ENCODE results near the gene CUL3. TPM values are rescaled to one million over a fixed set of nuclear protein-coding genes. Genes with fewer than 3 reads are reported as not detected.

CUL3 gene
- total and polyA plus RNA-seq, 2 experiments from 2014 or later = 86.0 to 125 TPM

DNA sequence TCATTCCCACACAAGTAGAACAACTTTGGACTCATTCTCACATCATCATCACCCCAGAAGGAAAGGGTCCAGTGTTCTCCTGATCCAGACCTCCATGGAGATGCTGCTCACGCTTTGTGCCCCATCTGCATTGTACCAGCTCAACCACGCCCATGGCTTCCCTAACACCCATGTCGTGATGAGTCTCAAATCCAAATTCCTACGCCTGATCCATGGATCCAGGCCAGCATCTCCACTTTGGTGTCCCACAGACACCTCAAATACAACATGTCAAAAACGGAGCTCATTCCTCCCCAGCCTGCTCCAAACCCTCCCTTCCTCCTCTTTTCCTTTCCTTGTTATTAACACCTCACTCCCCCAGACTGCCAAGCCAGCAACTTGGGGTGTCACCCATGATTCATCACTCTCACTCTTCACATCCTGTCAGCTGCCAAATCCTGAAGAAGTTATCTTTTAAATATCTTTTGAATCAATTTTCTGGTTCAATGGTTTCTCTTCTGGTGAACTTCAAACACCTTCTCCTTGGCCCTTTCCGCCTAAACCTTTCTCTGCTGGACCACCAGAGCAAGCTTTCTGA, 153.1 kb downstream of the CUL3 start:
- ATAC-seq (no peak), DNase-seq (ENCODE audit: low spot score) (no peak)
- Histone ChIP-seq H2AFZ (no peak overlapping the region), H3F3A (replicated peaks; ENCODE audit: low read depth) (no peaks in the 10 kb centered on the region), H3K36me3 (ENCODE audit: insufficient read depth) (peaks cover 15% of the 10 kb centered on the region; the same call in 1 of the 2 replicates), H3K9me2 (ENCODE audit: insufficient read depth) (no peaks in the 10 kb centered on the region), H3K4me3 (no peak overlapping the region), H3K79me2 (replicated peaks; ENCODE audit: insufficient read depth) (peaks cover 5% of the 10 kb centered on the region; the same call in 1 of the 2 replicates), H4K20me1 (replicated peaks; ENCODE audit: insufficient read depth) (no peaks in the 10 kb centered on the region), H3K4me1 (ENCODE audit: insufficient read depth) (peaks cover 31% of the 10 kb centered on the region), H3K4me2 (0 out of 2 replicates have a peak overlapping the region, but pooled peaks have one; percentile 28), H3K27ac (ENCODE audit: low read depth) (0 out of 2 replicates have a peak overlapping the region, but pooled peaks have one; percentile 42), H3K27me3 (ENCODE audit: insufficient read depth) (no peaks in the 10 kb centered on the region)
- TF ChIP-seq ZNF331 (CRISPR knock-in tag; IDR thresholded peaks at IDR 0.05; ENCODE audit: low read depth) = no peak
- TF ChIP-seq, protein P1, sequence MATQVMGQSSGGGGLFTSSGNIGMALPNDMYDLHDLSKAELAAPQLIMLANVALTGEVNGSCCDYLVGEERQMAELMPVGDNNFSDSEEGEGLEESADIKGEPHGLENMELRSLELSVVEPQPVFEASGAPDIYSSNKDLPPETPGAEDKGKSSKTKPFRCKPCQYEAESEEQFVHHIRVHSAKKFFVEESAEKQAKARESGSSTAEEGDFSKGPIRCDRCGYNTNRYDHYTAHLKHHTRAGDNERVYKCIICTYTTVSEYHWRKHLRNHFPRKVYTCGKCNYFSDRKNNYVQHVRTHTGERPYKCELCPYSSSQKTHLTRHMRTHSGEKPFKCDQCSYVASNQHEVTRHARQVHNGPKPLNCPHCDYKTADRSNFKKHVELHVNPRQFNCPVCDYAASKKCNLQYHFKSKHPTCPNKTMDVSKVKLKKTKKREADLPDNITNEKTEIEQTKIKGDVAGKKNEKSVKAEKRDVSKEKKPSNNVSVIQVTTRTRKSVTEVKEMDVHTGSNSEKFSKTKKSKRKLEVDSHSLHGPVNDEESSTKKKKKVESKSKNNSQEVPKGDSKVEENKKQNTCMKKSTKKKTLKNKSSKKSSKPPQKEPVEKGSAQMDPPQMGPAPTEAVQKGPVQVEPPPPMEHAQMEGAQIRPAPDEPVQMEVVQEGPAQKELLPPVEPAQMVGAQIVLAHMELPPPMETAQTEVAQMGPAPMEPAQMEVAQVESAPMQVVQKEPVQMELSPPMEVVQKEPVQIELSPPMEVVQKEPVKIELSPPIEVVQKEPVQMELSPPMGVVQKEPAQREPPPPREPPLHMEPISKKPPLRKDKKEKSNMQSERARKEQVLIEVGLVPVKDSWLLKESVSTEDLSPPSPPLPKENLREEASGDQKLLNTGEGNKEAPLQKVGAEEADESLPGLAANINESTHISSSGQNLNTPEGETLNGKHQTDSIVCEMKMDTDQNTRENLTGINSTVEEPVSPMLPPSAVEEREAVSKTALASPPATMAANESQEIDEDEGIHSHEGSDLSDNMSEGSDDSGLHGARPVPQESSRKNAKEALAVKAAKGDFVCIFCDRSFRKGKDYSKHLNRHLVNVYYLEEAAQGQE (IDR thresholded peaks at IDR 0.05; ENCODE audit: unreplicated experiment) = no peak
- TF ChIP-seq STAT1 (IDR thresholded peaks at IDR 0.05; ENCODE audit: unreplicated experiment) = no peak
- TF ChIP-seq, protein P2, sequence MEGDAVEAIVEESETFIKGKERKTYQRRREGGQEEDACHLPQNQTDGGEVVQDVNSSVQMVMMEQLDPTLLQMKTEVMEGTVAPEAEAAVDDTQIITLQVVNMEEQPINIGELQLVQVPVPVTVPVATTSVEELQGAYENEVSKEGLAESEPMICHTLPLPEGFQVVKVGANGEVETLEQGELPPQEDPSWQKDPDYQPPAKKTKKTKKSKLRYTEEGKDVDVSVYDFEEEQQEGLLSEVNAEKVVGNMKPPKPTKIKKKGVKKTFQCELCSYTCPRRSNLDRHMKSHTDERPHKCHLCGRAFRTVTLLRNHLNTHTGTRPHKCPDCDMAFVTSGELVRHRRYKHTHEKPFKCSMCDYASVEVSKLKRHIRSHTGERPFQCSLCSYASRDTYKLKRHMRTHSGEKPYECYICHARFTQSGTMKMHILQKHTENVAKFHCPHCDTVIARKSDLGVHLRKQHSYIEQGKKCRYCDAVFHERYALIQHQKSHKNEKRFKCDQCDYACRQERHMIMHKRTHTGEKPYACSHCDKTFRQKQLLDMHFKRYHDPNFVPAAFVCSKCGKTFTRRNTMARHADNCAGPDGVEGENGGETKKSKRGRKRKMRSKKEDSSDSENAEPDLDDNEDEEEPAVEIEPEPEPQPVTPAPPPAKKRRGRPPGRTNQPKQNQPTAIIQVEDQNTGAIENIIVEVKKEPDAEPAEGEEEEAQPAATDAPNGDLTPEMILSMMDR (conservative IDR thresholded peaks at IDR 0.05; ENCODE audit: low read depth in 2 of 2) = no peak
- no peak for TF ChIP-seq CREB1 (CRISPR knock-in tag; IDR thresholded peaks at IDR 0.05; ENCODE audit: low read depth)
- no peak for TF ChIP-seq EZH2 (IDR thresholded peaks at IDR 0.05; ENCODE audit: low read depth, unreplicated experiment)
- Mint-ChIP-seq H3K4me1 (peaks cover 29% of the 10 kb centered on the region), H3K4me3 (no peak overlapping the region; the same call in 2 of the 3 replicates), H3K36me3 (ENCODE audit: low read depth) (peaks cover 59% of the 10 kb centered on the region), H3K27me3 (ENCODE audit: insufficient read depth, low read depth, poor library complexity) (peaks cover 11% of the 10 kb centered on the region), H3K9me3 (peaks cover 56% of the 10 kb centered on the region), H3K27ac (no peak overlapping the region)

DNA sequence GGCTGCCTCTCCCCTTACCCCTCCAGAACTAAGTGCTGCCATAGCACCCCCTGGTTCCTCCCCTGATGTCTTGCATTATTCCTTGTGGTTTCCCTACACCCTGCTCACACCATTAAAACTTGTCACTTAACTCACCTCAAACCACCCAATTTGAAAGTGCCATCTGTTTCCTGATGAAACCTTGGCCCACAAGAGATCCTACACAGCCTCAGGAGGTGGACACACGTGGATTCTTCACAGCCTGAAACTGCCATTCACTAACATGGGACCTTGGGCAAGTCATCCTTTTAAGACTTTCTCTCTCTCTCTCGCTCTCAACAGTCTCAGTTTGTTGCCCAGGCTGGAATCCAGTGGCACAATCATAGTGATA, 155.7 kb downstream of the CUL3 start:
- H3K9me2 ChIP-seq (ENCODE audit: insufficient read depth) = peaks cover 4% of the 10 kb centered on the region; the same call in 1 of the 2 replicates
- H3K4me3 ChIP-seq = no peak overlapping the region
- no peak overlapping the region for H3K4me2 ChIP-seq
- no peak overlapping the region for H3K27ac ChIP-seq (ENCODE audit: low read depth)
- peaks cover 22% of the 10 kb centered on the region; the same call in 1 of the 2 replicates for H3K36me3 ChIP-seq (ENCODE audit: insufficient read depth)
- H4K20me1 ChIP-seq (replicated peaks; ENCODE audit: insufficient read depth) = no peaks in the 10 kb centered on the region
- no peak for ATAC-seq
- Mint-ChIP-seq H3K27ac (no peak overlapping the region), H3K27me3 (ENCODE audit: insufficient read depth, low read depth, poor library complexity) (peaks cover 14% of the 10 kb centered on the region), H3K4me1 (peaks cover 22% of the 10 kb centered on the region), H3K4me3 (no peak overlapping the region), H3K36me3 (ENCODE audit: low read depth) (peaks cover 77% of the 10 kb centered on the region), H3K9me3 (peaks cover 66% of the 10 kb centered on the region)
- H3K79me2 ChIP-seq (replicated peaks; ENCODE audit: insufficient read depth) = peaks cover 9% of the 10 kb centered on the region; the same call in 1 of the 2 replicates
- peaks cover 20% of the 10 kb centered on the region for H3K4me1 ChIP-seq (ENCODE audit: insufficient read depth)
- DNase-seq (ENCODE audit: low spot score) = no peak
- H3F3A ChIP-seq (replicated peaks; ENCODE audit: low read depth) = no peaks in the 10 kb centered on the region
- no peaks in the 10 kb centered on the region for H3K27me3 ChIP-seq (ENCODE audit: insufficient read depth)
- no peak overlapping the region for H2AFZ ChIP-seq
- TF ChIP-seq ZNF114 (CRISPR knock-in tag; IDR thresholded peaks at IDR 0.05) = no peak
- TF ChIP-seq, protein P3, sequence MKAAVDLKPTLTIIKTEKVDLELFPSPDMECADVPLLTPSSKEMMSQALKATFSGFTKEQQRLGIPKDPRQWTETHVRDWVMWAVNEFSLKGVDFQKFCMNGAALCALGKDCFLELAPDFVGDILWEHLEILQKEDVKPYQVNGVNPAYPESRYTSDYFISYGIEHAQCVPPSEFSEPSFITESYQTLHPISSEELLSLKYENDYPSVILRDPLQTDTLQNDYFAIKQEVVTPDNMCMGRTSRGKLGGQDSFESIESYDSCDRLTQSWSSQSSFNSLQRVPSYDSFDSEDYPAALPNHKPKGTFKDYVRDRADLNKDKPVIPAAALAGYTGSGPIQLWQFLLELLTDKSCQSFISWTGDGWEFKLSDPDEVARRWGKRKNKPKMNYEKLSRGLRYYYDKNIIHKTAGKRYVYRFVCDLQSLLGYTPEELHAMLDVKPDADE (IDR thresholded peaks at IDR 0.05) = no peak
- no peak for TF ChIP-seq NANOG (IDR thresholded peaks at IDR 0.05; ENCODE audit: borderline replicate concordance)
- no peak for TF ChIP-seq POLR2AphosphoS5 (IDR thresholded peaks at IDR 0.05; ENCODE audit: low read depth)
- TF ChIP-seq, protein P2 (conservative IDR thresholded peaks at IDR 0.05; ENCODE audit: low read depth in 2 of 2) = no peak

Data from GM23338 (cell line).